WTC11 (cell line): ENCODE results near the gene SURF1. TPM values are rescaled to one million over a fixed set of nuclear protein-coding genes. Genes with fewer than 3 reads are reported as not detected.
"Not testable (repeated sequence)": the region's sequence is repeated elsewhere in the genome, so short reads cannot be mapped to it uniquely, and the experiment has no call there.

Source experiments
- ATAC-seq: fragments of 200-7000 bp; cut with Tn5 transposase; 2 replicates; pipeline ENCODE4 v1.10.0; 2021; ENCODE audit warnings: mild to moderate bottlenecking, moderate library complexity
- CTCF ChIA-PET: fragments of 300-600 bp; sonication (Branson Sonifier 250); formaldehyde crosslinking; loops from one replicate; lab custom pipeline; 2021; ENCODE audit warnings: antibody characterized with exemption; lab: Charles Lee
- POLR2A ChIA-PET: fragments of 350-600 bp; sonication (Branson Sonifier 250); formaldehyde crosslinking; loops from one replicate; lab custom pipeline; 2021; ENCODE audit warnings: antibody characterized with exemption; lab: Charles Lee
- DNase-seq: peaks from one replicate; pipeline ENCODE4 v3.0.0; 2021; ENCODE audit warnings: low spot score
- H3K27ac Mint-ChIP-seq: 2 replicates; pipeline ENCODE4 v1.8.0; 2021; ENCODE audit warnings: mixed read lengths
- H3K27me3 Mint-ChIP-seq: 2 replicates; pipeline ENCODE4 v1.8.0; 2021; ENCODE audit warnings: low read depth, mild to moderate bottlenecking, moderate library complexity, mixed read lengths
- H3K36me3 Mint-ChIP-seq: 2 replicates; pipeline ENCODE4 v1.8.0; 2021; ENCODE audit warnings: mixed read lengths
- H3K4me1 Mint-ChIP-seq: 2 replicates; pipeline ENCODE4 v1.8.0; 2022; ENCODE audit warnings: mixed read lengths
- H3K4me3 Mint-ChIP-seq: 2 replicates; pipeline ENCODE4 v1.8.0; 2021; ENCODE audit warnings: mild to moderate bottlenecking, moderate library complexity, mixed read lengths
- H3K9me3 Mint-ChIP-seq: 2 replicates; pipeline ENCODE4 v1.8.0; 2021; ENCODE audit warnings: mixed read lengths
- AFF4 ChIP-seq: sonication (generic); formaldehyde crosslinking; IDR thresholded peaks from 2 replicates; pipeline ENCODE4 v1.8.1; 2023; ENCODE audit warnings: mild to moderate bottlenecking, missing genetic modification reagents, borderline replicate concordance
- AR ChIP-seq: fragments of 250-450 bp; sonication (Bioruptor Pico); IDR thresholded peaks from 2 replicates; pipeline ENCODE4 v1.9.0; 2021; ENCODE audit warnings: mild to moderate bottlenecking
- CTCF ChIP-seq: fragments of 200-600 bp; IDR thresholded peaks from 2 replicates; pipeline ENCODE4 v1.8.0; 2022; ENCODE audit warnings: antibody characterized with exemption
- ELF4 ChIP-seq: sonication (generic); formaldehyde crosslinking; IDR thresholded peaks from 2 replicates; pipeline ENCODE4 v1.8.1; 2022; ENCODE audit warnings: low read depth, mild to moderate bottlenecking, moderate library complexity, missing genetic modification reagents
- GABPB1 ChIP-seq: sonication (generic); formaldehyde crosslinking; IDR thresholded peaks from 2 replicates; pipeline ENCODE4 v1.8.1; 2023; ENCODE audit warnings: mild to moderate bottlenecking, missing genetic modification reagents
- MLX ChIP-seq: sonication (generic); formaldehyde crosslinking; IDR thresholded peaks from 2 replicates; pipeline ENCODE4 v1.8.1; 2023; ENCODE audit warnings: mild to moderate bottlenecking, missing genetic modification reagents, moderate library complexity
- PRRX2 ChIP-seq: fragments of 250-450 bp; sonication (Bioruptor Pico); IDR thresholded peaks from 2 replicates; pipeline ENCODE4 v1.8.0; 2021; ENCODE audit warnings: mild to moderate bottlenecking
- RORB ChIP-seq: fragments of 250-450 bp; sonication (Bioruptor Pico); IDR thresholded peaks from 2 replicates; pipeline ENCODE4 v1.9.0; 2021; ENCODE audit warnings: mild to moderate bottlenecking
- SP1 ChIP-seq: sonication (generic); formaldehyde crosslinking; conservative IDR thresholded peaks from 2 replicates; pipeline ENCODE4 v1.8.1; 2022; ENCODE audit warnings: missing genetic modification reagents
- ZBTB21 ChIP-seq: sonication (generic); formaldehyde crosslinking; IDR thresholded peaks from 2 replicates; pipeline ENCODE4 v1.8.1; 2023; ENCODE audit warnings: mild to moderate bottlenecking, missing genetic modification reagents, borderline replicate concordance
- ZBTB43 ChIP-seq: sonication (generic); formaldehyde crosslinking; IDR thresholded peaks from 2 replicates; pipeline ENCODE4 v1.8.1; 2023; ENCODE audit warnings: mild to moderate bottlenecking, missing genetic modification reagents
- ZNF232 ChIP-seq: sonication (generic); formaldehyde crosslinking; IDR thresholded peaks from 2 replicates; pipeline ENCODE4 v1.8.0; 2022; ENCODE audit warnings: mild to moderate bottlenecking, missing genetic modification reagents
- ZNF532 ChIP-seq: fragments of 250-450 bp; sonication (Bioruptor Pico); IDR thresholded peaks from 2 replicates; pipeline ENCODE4 v1.9.0; 2021; ENCODE audit warnings: mild to moderate bottlenecking, borderline replicate concordance
- ZSCAN18 ChIP-seq: fragments of 250-450 bp; sonication (Bioruptor Pico); IDR thresholded peaks from 2 replicates; pipeline ENCODE4 v2.1.2; 2022; ENCODE audit warnings: mild to moderate bottlenecking, moderate library complexity
- total RNA-seq: library from RNA; stranded (reverse); gene quantifications from 3 replicates; pipeline ENCODE4 v1.2.3, GENCODE V29; 2021

The SURF1 gene
- total RNA-seq, 1 experiment from 2014 or later = 33.3 TPM

- TF ChIP-seq PRRX2 (CRISPR knock-in tag) = no peak
- peak; percentile 85 for TF ChIP-seq GABPB1 (CRISPR knock-in tag)
- peak; percentile 98 for TF ChIP-seq SP1
- no peak for TF ChIP-seq AR (CRISPR knock-in tag)
- TF ChIP-seq ZNF532 (CRISPR knock-in tag) = no peak
- TF ChIP-seq MLX (CRISPR knock-in tag) = no peak
- TF ChIP-seq ELF4 (CRISPR knock-in tag) = 0 out of 2 replicates have a peak, but pooled peaks have one; percentile 31
- no peak for TF ChIP-seq RORB (CRISPR knock-in tag)
- TF ChIP-seq ZBTB43 (CRISPR knock-in tag) = peak; percentile 98
- TF ChIP-seq ZBTB21 (CRISPR knock-in tag) = peak; percentile 93
- TF ChIP-seq ZNF232 (CRISPR knock-in tag) = peak; percentile 80; the same call in 1 of the 2 replicates
Measured at GRCh38 chr9:133335924-133336811, 20.1 kb downstream of the SURF1 start, which contains the start of gene SURF6 (continued).

GRCh38 chr9:133334888-133335287 is 21.4 kb downstream of the SURF1 start:
- DNase-seq, H3K9me3 Mint-ChIP-seq, ATAC-seq, H3K27me3 Mint-ChIP-seq: not testable (repeated sequence)
- peaks cover 55% of the 10 kb centered on the region for H3K36me3 Mint-ChIP-seq
- peak overlapping the region; percentile 90 for H3K27ac Mint-ChIP-seq
- peaks cover 24% of the 10 kb centered on the region for H3K4me1 Mint-ChIP-seq
- peak overlapping the region; percentile 94 for H3K4me3 Mint-ChIP-seq
- ChIA-PET POLR2A (interaction anchor here (0.7 kb wide), 2 partner anchors 13 to 175 kb away, joined by 3 to 5 read pairs; partner anchors contain the start of genes MED22 and RPL7A), CTCF (interaction anchor here (1.0 to 3.7 kb wide), 4 partner anchors 32 to 286 kb away, joined by 3 to 33 read pairs (median 4); no protein-coding TSS in a partner anchor)

- ChIA-PET POLR2A (interaction anchor here (0.7 kb wide), 1 partner anchor 14 kb away, joined by 5 read pairs; the partner anchor contains the start of genes MED22 and RPL7A), CTCF (interaction anchor here (1.0 to 3.7 kb wide), 5 partner anchors 8 to 286 kb away, joined by 3 to 33 read pairs (median 5); no protein-coding TSS in a partner anchor)
- H3K27me3 Mint-ChIP-seq = no peaks in the 10 kb centered on the region
- H3K36me3 Mint-ChIP-seq = peaks cover 47% of the 10 kb centered on the region
- ATAC-seq = peak; percentile 43
- H3K4me1 Mint-ChIP-seq = peaks cover 24% of the 10 kb centered on the region
- peaks cover under 1% of the 10 kb centered on the region; the same call in 1 of the 2 replicates for H3K9me3 Mint-ChIP-seq
- peak; percentile 56 for DNase-seq
- H3K4me3 Mint-ChIP-seq = peak overlapping the region; percentile 94
- peak overlapping the region; percentile 90 for H3K27ac Mint-ChIP-seq
- TF ChIP-seq AFF4 (CRISPR knock-in tag) = no peak
- TF ChIP-seq CTCF = no peak
- TF ChIP-seq ZSCAN18 (CRISPR knock-in tag) = no peak
Measured at GRCh38 chr9:133334161-133334560, 22.1 kb downstream of the SURF1 start.
